Heart right ventricle (tissue), 16 donors: Measurements from ENCODE around the gene PTPRG. TPM values are rescaled to one million over a fixed set of nuclear protein-coding genes. Genes with fewer than 3 reads are reported as not detected.
A peak's percentile ranks its signal among the peaks of the same experiment; 100 is the strongest.

Experiments
- ATAC-seq, 8 donors: fragments of 200-7000 bp; cut with Tn5 transposase; one replicate each; pipeline ENCODE4 v1.9.1; 2020; ENCODE audit warnings: mild to moderate bottlenecking in 8 of 8, moderate library complexity in 8 of 8, moderate number of reproducible peaks in 1 of 8
- DNase-seq, 2 donors: peaks; one replicate each; pipeline ENCODE4 v3.0.0-alpha.2; 2020
- H3K27ac ChIP-seq, 10 donors: fragments of 200-600 bp; sonication (generic) in 2 of 10; one replicate each; pipeline versions ENCODE4 v1.5.0 to v1.8.0; 2020 to 2022; ENCODE audit warnings: mild to moderate bottlenecking in 3 of 10
- H3K27me3 ChIP-seq, 7 donors: fragments of 200-600 bp; one replicate each; pipeline ENCODE4 v1.8.0; 2021 to 2022; ENCODE audit warnings: mild to moderate bottlenecking in 2 of 7
- H3K36me3 ChIP-seq, 9 donors: fragments of 200-600 bp; sonication (generic) in 1 of 9; one replicate each; pipeline versions ENCODE4 v1.5.0 to v1.8.0; 2020 to 2022; ENCODE audit warnings: mild to moderate bottlenecking in 2 of 9
- H3K4me1 ChIP-seq, 9 donors: fragments of 200-600 bp; sonication (generic) in 1 of 9; one replicate each; pipeline versions ENCODE4 v1.5.0 to v1.8.0; 2020 to 2022; ENCODE audit warnings: mild to moderate bottlenecking in 4 of 9
- H3K4me3 ChIP-seq, 10 donors: fragments of 200-600 bp; sonication (generic) in 2 of 10; one replicate each; pipeline versions ENCODE4 v1.5.0 to v1.8.0; 2020 to 2022; ENCODE audit warnings: mild to moderate bottlenecking in 7 of 10, moderate library complexity in 2 of 10
- H3K9me3 ChIP-seq, 11 donors: fragments of 200-600 bp in 10 of 11; sonication (generic) in 2 of 11; one replicate each; pipeline versions ENCODE4 v1.5.0 to v1.8.0; 2013 to 2022; ENCODE audit warnings: mild to moderate bottlenecking in 2 of 11, control low read depth in 1 of 11, moderate library complexity in 1 of 11
- CTCF ChIP-seq, 9 donors: fragments of 200-600 bp; sonication (generic) in 2 of 9; IDR thresholded peaks; one replicate each; pipeline versions ENCODE4 v1.5.0 to v1.8.0; 2021 to 2022; ENCODE audit warnings: antibody characterized with exemption in 9 of 9, mild to moderate bottlenecking in 5 of 9, moderate library complexity in 1 of 9
- WGBS, 2 donors: extraction: QIAGEN DNeasy Blood & Tissue Kit; methylation state at CpG; one replicate each; pipeline ENCODE4 v1.1.7; 2013; ENCODE audit warnings: inconsistent platforms in 1 of 2; 5-methylcytosine and 5-hydroxymethylcytosine counted together
- intact Hi-C, 10 donors: fragments of 100-400 bp; cut with DNase I; formaldehyde crosslinking; loops; one replicate each; pipeline versions ENCODE4 v1.11.1 to v1.14.2; 2022
- polyA plus RNA-seq, 2 donors: library from polyadenylated mRNA; stranded (reverse); fragments of 200-250 nt; gene quantifications; one replicate each; pipeline ENCODE4 v1.2.3, GENCODE V29; 2013
- total RNA-seq, 10 donors: library from RNA; stranded (reverse); fragmentation: NEBNext Ultra II Directional in 3 of 10; extraction: Animal tissue kit (Norgen Biotek cat#: 25700) in 3 of 10; gene quantifications; one replicate each; pipeline versions ENCODE4 v1.2.1 to v1.2.4, GENCODE V29; 2021 to 2023
- donor health status: Arrhythmogenic right ventricular cardiomyopathy.
- donor health status: ischemic (EF 13 %, LVEDD 7.1; RV severe dilation, severe dysfunction).
- donor health status: healthy with polysubstance abuse.
- donor health status: DM: no; HTN: yes; CAD: no.
- donor health status: DM: no; HTN: no; CAD: no.
- donor health status: ischemic (EF 25% LVEDD 6.9; RV normal size, moderate dysfunction).
- donor health status: ischemic (EF 25% LVEDD 5.7; RV mildly dilated, moderate dysfunction).
- donor health status: healthy.
- donor health status: DM: yes; HTN: yes; CAD: no.
- donor health status: Ischemic cardiomyopathy.
- donor health status: ischemic (EF 35%, LVEDD 5.7; RV mildly dilated, moderate dysfunction).
- donor health status: nonischemic (EF 11% LVEDD 7.7; RV severe dilation, severe dysfunction).
- donor health status: DM: yes; HTN: yes; CAD: no.
- donor health status: PGD.
- donor health status: ischemic (EF 29% LVEDD 5.4; RV normal size, mild dysfunction).
- donor health status: nonischemic (EF 23%, LVEDD 6.1; RV moderate dilation, normal function).

The PTPRG gene
- total and polyA plus RNA-seq, 12 donors, result 10.1 to 38.3 (median 32.6) TPM

- WGBS, 2 donors, result 72 to 85% methylated on average over 2 of the region's 2 CpGs
- intact Hi-C loops, result no loop called here
- H3K27ac ChIP-seq, result peak overlapping the region in 3 of 10 donors; percentile 14 to 32 (median 27)
- no peak overlapping the region for H3K4me3 ChIP-seq
- no peaks in the 10 kb centered on the region for H3K9me3 ChIP-seq
- ATAC-seq (peak; percentile 37 to 83 (median 76)), DNase-seq (no peak)
- no peak for TF ChIP-seq CTCF (IDR thresholded peaks at IDR 0.05)
- no peaks in the 10 kb centered on the region for H3K27me3 ChIP-seq
- no peaks in the 10 kb centered on the region for H3K36me3 ChIP-seq
- H3K4me1 ChIP-seq, result peaks cover 0 to 69% (median 43%) of the 10 kb centered on the region in 9 donors
These were observed 392.7 kb downstream of the PTPRG start for GRCh38 chr3:61954097-61954540.

- no peak for DNase-seq
- ATAC-seq, result no peak
- H3K9me3 ChIP-seq, result no peaks in the 10 kb centered on the region
- 44 to 45% methylated on average over 2 of the region's 2 CpGs for WGBS, 2 donors
- H3K4me3 ChIP-seq, result no peak overlapping the region
- TF ChIP-seq CTCF (IDR thresholded peaks at IDR 0.05), result no peak
- intact Hi-C loops, result no loop called here
- peaks cover 0 to 59% (median 43%) of the 10 kb centered on the region in 9 donors for H3K4me1 ChIP-seq
- H3K27ac ChIP-seq, result no peak overlapping the region
- no peaks in the 10 kb centered on the region for H3K36me3 ChIP-seq
- H3K27me3 ChIP-seq, result no peaks in the 10 kb centered on the region
These were observed 394.1 kb downstream of the PTPRG start for GRCh38 chr3:61955483-61955882.

GRCh38 chr3:61956236-61956635 is 394.9 kb downstream of the PTPRG start:
- Histone ChIP-seq H3K9me3 (no peaks in the 10 kb centered on the region), H3K27ac (peak overlapping the region in 1 of 10 donors; percentile 24), H3K27me3 (no peaks in the 10 kb centered on the region), H3K4me1 (peaks cover 0 to 59% (median 39%) of the 10 kb centered on the region in 9 donors), H3K4me3 (no peak overlapping the region), H3K36me3 (no peaks in the 10 kb centered on the region)
- WGBS, 2 donors, result 82% methylated on average over 5 of the region's 5 CpGs
- intact Hi-C loops, result no loop called here
- ATAC-seq, result peak in 4 of 8 donors; percentile 13 to 73 (median 42)
- TF ChIP-seq CTCF (IDR thresholded peaks at IDR 0.05), result no peak
- DNase-seq, result no peak

GRCh38 chr3:61957259-61957658 is 395.9 kb downstream of the PTPRG start:
- no peak for ATAC-seq
- WGBS, 2 donors, result 90 to 93% methylated on average over 2 of the region's 2 CpGs
- H3K4me3 ChIP-seq, result no peak overlapping the region
- no peaks in the 10 kb centered on the region for H3K27me3 ChIP-seq
- no peak for DNase-seq
- H3K36me3 ChIP-seq, result no peaks in the 10 kb centered on the region
- TF ChIP-seq CTCF (IDR thresholded peaks at IDR 0.05), result no peak
- intact Hi-C loops, result no loop called here
- no peaks in the 10 kb centered on the region for H3K9me3 ChIP-seq
- peak overlapping the region in 1 of 10 donors; percentile 24 for H3K27ac ChIP-seq
- H3K4me1 ChIP-seq, result peaks cover 0 to 64% (median 39%) of the 10 kb centered on the region in 9 donors
